ENCODE data around the gene ST14.

- TF ChIP-seq CTCF (IDR thresholded peaks at IDR 0.05; ENCODE audit: insufficient read depth, low read length) (no peak), POLR2AphosphoS5 (IDR thresholded peaks at IDR 0.05; ENCODE audit: low read depth) (no peak)
Measured at GRCh38 chr11:130201026-130201425, 41.4 kb downstream of the ST14 start.
